HEK293 (cell line): Measurements from ENCODE around the gene DLX4.

Source experiments
- OVOL3 ChIP-seq: fragments of 450-650 bp; formaldehyde crosslinking; IDR thresholded peaks from 2 replicates; pipeline ENCODE4 v1.5.1; 2016; ENCODE audit warnings: missing biosample characterization, missing genetic modification characterization
- TF ChIP-seq, protein P1 (sequence below): sonication (generic); formaldehyde crosslinking; IDR thresholded peaks from 2 replicates; pipeline ENCODE4 v1.8.1; 2022; ENCODE audit warnings: mild to moderate bottlenecking, moderate library complexity, missing genetic modification reagents
- TF ChIP-seq, protein P2 (sequence below): fragments of 450-650 bp; formaldehyde crosslinking; conservative IDR thresholded peaks from 2 replicates; pipeline ENCODE4 v1.5.1; 2016; ENCODE audit warnings: low read depth, missing biosample characterization, missing genetic modification characterization
- TF ChIP-seq, protein P3 (sequence below): fragments of 450-650 bp; formaldehyde crosslinking; IDR thresholded peaks from 2 replicates; pipeline ENCODE4 v1.5.1; 2016; ENCODE audit warnings: missing biosample characterization, missing genetic modification characterization

DNA sequence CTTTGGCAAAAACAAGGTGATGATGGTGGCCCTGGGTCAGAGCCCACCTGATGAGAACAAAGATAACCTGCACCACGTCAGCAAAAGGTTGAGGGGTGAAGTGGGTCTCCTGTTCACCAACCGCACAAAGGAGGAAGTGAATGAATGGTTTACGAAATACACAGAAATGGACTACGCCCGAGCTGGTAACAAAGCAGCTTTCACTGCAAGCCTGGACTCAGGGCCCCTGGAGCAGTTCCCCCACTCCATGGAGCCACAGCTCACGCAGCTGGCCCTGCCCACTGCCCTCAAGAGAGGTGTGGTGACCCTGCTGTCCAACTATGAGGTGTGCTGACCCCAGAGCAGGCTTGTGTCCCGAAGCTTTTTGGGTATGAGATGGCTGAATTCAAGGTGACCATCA is 29.7 kb upstream of the DLX4 start:
- TF ChIP-seq, protein P1, sequence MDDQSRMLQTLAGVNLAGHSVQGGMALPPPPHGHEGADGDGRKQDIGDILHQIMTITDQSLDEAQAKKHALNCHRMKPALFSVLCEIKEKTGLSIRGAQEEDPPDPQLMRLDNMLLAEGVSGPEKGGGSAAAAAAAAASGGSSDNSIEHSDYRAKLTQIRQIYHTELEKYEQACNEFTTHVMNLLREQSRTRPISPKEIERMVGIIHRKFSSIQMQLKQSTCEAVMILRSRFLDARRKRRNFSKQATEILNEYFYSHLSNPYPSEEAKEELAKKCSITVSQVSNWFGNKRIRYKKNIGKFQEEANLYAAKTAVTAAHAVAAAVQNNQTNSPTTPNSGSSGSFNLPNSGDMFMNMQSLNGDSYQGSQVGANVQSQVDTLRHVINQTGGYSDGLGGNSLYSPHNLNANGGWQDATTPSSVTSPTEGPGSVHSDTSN (CRISPR knock-in tag), result no peak
- TF ChIP-seq, protein P2, sequence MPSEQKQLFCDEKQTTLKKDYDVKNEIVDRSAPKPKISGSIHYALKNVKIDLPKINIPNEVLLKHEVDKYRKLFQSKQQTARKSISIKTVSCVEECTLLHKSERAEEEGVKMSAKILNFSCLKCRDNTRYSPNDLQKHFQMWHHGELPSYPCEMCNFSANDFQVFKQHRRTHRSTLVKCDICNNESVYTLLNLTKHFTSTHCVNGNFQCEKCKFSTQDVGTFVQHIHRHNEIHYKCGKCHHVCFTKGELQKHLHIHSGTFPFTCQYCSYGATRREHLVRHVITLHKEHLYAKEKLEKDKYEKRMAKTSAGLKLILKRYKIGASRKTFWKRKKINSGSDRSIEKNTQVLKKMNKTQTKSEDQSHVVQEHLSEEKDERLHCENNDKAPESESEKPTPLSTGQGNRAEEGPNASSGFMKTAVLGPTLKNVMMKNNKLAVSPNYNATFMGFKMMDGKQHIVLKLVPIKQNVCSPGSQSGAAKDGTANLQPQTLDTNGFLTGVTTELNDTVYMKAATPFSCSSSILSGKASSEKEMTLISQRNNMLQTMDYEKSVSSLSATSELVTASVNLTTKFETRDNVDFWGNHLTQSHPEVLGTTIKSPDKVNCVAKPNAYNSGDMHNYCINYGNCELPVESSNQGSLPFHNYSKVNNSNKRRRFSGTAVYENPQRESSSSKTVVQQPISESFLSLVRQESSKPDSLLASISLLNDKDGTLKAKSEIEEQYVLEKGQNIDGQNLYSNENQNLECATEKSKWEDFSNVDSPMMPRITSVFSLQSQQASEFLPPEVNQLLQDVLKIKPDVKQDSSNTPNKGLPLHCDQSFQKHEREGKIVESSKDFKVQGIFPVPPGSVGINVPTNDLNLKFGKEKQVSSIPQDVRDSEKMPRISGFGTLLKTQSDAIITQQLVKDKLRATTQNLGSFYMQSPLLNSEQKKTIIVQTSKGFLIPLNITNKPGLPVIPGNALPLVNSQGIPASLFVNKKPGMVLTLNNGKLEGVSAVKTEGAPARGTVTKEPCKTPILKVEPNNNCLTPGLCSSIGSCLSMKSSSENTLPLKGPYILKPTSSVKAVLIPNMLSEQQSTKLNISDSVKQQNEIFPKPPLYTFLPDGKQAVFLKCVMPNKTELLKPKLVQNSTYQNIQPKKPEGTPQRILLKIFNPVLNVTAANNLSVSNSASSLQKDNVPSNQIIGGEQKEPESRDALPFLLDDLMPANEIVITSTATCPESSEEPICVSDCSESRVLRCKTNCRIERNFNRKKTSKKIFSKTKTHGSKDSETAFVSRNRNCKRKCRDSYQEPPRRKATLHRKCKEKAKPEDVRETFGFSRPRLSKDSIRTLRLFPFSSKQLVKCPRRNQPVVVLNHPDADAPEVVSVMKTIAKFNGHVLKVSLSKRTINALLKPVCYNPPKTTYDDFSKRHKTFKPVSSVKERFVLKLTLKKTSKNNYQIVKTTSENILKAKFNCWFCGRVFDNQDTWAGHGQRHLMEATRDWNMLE, result no peak
- TF ChIP-seq, protein P3, sequence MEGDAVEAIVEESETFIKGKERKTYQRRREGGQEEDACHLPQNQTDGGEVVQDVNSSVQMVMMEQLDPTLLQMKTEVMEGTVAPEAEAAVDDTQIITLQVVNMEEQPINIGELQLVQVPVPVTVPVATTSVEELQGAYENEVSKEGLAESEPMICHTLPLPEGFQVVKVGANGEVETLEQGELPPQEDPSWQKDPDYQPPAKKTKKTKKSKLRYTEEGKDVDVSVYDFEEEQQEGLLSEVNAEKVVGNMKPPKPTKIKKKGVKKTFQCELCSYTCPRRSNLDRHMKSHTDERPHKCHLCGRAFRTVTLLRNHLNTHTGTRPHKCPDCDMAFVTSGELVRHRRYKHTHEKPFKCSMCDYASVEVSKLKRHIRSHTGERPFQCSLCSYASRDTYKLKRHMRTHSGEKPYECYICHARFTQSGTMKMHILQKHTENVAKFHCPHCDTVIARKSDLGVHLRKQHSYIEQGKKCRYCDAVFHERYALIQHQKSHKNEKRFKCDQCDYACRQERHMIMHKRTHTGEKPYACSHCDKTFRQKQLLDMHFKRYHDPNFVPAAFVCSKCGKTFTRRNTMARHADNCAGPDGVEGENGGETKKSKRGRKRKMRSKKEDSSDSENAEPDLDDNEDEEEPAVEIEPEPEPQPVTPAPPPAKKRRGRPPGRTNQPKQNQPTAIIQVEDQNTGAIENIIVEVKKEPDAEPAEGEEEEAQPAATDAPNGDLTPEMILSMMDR (tag by site-specific recombination), result no peak
- TF ChIP-seq OVOL3 (tag by site-specific recombination), result no peak
